ENCODE results near the gene NR5A1.

The NR5A1 gene

DNA sequence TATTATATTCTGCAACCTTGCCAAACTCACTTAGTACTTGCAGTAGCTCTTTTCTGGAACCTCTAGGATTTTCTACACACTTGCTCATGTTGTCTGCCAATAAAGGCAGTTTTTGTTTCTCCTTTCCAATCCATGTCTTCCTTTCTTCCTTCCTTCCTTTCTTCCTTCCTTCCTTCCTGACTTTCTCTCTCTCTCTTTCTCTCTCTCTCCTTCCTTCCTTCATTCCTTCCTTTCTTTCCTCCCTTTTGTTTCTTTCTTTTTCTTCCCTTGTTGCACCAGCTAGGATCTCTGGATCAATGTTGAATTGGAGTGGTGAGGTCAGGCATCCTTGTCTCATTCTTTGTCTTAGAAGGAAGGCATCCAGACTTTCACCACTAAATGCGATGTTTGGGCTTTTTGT is 44.5 kb downstream of the NR5A1 start:
- Mint-ChIP-seq H3K4me1 (ENCODE audit: low read depth) (no peaks in the 10 kb centered on the region), H3K27me3 (ENCODE audit: low read depth) (peaks cover 12% of the 10 kb centered on the region), H3K9me3 (no peaks in the 10 kb centered on the region), H3K27ac (no peak overlapping the region), H3K4me3 (no peak overlapping the region), H3K36me3 (ENCODE audit: low read depth) (no peaks in the 10 kb centered on the region)
- no peak for DNase-seq (ENCODE audit: low spot score)

DNA sequence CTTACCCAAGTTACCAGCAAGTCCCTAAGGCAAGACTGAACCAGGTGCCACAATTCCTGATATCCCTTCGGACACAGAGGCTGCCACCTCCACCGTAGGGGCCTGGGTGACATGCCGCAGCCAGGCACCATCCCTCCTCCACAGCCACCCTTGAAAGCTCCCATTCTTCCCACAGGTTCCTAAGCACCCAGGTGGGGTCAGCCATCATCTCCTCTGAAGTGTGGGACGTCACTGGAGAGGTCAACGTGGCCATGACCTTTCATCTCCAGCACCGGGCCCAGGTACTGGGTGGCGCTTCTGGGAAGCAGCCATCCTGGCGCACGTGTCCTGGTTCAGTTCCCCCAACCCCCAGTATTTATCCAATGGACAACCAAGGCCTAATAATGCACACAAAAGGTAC is 48.8 kb downstream of the NR5A1 start:
- no peak overlapping the region for H3K4me3 Mint-ChIP-seq
- no peak for DNase-seq (ENCODE audit: low spot score)
- H3K27ac Mint-ChIP-seq: no peak overlapping the region
- no peaks in the 10 kb centered on the region for H3K4me1 Mint-ChIP-seq (ENCODE audit: low read depth)
- no peaks in the 10 kb centered on the region for H3K36me3 Mint-ChIP-seq (ENCODE audit: low read depth)
- H3K9me3 Mint-ChIP-seq: no peaks in the 10 kb centered on the region
- peaks cover 5% of the 10 kb centered on the region for H3K27me3 Mint-ChIP-seq (ENCODE audit: low read depth)

DNA sequence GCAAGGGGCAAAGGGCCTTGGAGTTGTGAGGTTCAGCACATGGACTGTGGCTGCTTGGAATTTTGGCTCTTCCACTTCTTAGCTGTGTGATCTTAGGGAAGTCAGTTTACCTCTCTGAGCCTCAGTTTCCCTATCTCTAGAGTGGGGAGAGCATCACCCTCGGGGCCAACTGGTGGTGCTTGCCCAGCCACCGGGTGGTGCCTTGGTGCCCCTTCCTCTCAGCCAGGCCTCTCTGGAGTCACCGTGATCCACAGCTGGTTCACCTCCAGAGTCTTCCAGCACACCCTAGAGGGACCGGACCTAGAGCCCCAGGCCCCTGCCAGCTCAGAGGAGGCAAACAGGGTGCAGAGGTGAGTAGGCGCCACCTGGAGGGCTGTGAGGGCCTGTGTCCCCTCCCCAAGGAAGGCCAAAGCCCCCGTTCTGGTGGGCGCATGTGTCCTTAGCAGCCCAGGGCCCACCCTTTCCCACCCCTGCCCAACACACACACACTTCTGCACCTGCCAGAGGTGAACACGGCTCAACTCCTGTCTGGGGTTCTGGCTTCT is 49.2 kb downstream of the NR5A1 start:
- H3K27me3 Mint-ChIP-seq (ENCODE audit: low read depth): peaks cover 3% of the 10 kb centered on the region
- H3K4me3 Mint-ChIP-seq: no peak overlapping the region
- no peaks in the 10 kb centered on the region for H3K36me3 Mint-ChIP-seq (ENCODE audit: low read depth)
- DNase-seq (ENCODE audit: low spot score): no peak
- H3K9me3 Mint-ChIP-seq: no peaks in the 10 kb centered on the region
- no peak overlapping the region for H3K27ac Mint-ChIP-seq
- H3K4me1 Mint-ChIP-seq (ENCODE audit: low read depth): no peaks in the 10 kb centered on the region

DNA sequence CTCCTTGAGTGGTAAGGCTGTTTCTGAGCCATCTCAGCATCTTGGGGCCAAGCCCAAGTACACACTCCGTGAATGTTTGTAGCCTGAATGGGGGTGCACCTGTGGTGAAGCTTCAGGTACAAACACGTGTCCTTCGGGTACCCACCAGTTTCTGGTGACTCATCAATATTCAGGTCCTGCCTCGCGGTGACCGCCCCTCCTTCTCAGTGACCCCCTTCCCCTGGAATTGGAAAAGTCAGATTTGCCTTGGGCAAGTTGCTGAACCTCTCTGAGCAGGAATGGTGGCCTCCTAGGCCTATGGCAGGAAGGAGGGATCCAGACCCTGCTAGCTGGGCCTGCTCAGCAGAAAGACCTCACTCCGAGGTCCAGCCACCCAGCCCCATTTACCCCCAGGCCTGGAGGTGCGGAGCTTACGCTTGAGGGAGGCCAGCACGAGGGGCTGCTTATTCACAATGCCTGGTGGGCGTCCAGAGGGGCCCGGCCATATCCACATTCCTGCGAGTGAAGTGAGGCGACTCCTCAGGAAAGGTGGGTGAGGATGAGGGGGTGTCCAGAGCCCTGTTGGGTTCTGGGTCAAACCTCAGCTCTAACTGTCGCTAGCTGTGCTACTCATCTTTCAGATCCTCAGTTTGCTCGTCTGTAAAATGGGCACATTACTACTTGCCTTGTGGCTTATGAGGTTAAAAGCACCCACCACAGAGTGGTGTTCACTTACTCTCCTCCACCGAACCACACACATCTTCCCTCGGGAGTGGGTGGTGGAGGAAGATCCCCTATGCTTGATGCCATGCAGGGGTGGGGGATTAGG is 49.9 kb downstream of the NR5A1 start:
- Mint-ChIP-seq H3K4me3 (no peak overlapping the region), H3K27me3 (ENCODE audit: low read depth) (peaks cover 3% of the 10 kb centered on the region), H3K27ac (no peak overlapping the region), H3K4me1 (ENCODE audit: low read depth) (no peaks in the 10 kb centered on the region), H3K36me3 (ENCODE audit: low read depth) (no peaks in the 10 kb centered on the region), H3K9me3 (no peaks in the 10 kb centered on the region)
- DNase-seq (ENCODE audit: low spot score): no peak

DNA sequence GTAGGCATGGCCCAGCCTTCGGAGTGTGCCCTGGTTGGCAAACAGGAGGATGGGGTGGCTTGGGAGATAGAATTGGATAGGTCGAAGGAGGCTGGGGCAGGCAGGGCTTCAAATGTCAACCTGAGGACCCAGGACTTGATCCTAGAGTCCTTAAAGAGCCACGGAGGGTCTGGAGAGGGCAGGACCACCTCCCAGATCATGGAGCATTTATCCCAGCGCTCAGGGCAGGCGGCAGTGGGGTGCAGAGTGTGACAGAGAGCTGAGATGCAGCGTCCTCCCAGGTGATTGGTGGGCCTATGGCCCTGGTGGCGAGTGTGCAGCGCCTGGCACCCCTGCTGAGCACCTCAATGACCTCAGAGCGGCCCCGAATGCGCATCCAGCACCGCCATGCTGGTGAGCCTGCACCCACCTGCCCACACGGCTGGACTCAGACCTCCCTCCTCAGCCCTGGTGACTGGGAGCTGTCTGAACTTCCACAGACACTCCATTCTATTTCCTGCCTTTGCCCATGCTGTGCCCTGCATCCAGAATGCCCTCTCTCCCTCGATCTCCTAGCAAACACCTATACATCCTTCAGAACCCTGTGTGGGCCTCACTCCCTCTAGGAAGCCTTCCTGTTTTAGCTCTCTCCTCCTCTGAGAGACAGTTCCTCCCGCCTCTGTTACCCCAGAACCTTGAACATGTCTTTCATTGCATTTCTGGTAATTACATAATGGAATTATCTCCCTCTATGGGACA is 50.7 kb downstream of the NR5A1 start:
- H3K4me1 Mint-ChIP-seq (ENCODE audit: low read depth): no peaks in the 10 kb centered on the region
- peaks cover 8% of the 10 kb centered on the region for H3K27me3 Mint-ChIP-seq (ENCODE audit: low read depth)
- no peak overlapping the region for H3K27ac Mint-ChIP-seq
- H3K9me3 Mint-ChIP-seq: no peaks in the 10 kb centered on the region
- H3K36me3 Mint-ChIP-seq (ENCODE audit: low read depth): no peaks in the 10 kb centered on the region
- H3K4me3 Mint-ChIP-seq: no peak overlapping the region
- no peak for DNase-seq (ENCODE audit: low spot score)

DNA sequence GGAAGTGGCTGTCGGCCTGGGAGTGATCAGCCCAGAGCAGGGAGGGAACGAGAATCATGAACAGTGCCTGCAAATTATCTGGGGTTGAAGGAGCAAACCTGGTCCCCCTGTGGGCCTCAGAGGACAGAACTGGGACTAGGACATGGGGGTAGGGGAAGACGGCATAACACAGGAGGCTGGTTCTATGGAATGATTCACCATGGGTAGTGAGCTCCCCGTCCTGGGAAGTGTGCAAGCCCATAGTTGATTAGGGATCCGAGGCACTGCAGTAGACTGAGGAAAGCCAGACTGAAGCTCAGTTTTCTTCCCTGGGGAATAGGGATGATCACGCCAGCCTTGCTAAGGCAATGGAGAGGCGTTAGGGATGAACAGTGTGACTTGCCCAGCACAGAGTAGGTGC is 51.4 kb downstream of the NR5A1 start:
- H3K27me3 Mint-ChIP-seq (ENCODE audit: low read depth): peaks cover 13% of the 10 kb centered on the region
- H3K9me3 Mint-ChIP-seq: no peaks in the 10 kb centered on the region
- H3K4me1 Mint-ChIP-seq (ENCODE audit: low read depth): no peaks in the 10 kb centered on the region
- no peak overlapping the region for H3K4me3 Mint-ChIP-seq
- H3K27ac Mint-ChIP-seq: no peak overlapping the region
- no peaks in the 10 kb centered on the region for H3K36me3 Mint-ChIP-seq (ENCODE audit: low read depth)
- no peak for DNase-seq (ENCODE audit: low spot score)

DNA sequence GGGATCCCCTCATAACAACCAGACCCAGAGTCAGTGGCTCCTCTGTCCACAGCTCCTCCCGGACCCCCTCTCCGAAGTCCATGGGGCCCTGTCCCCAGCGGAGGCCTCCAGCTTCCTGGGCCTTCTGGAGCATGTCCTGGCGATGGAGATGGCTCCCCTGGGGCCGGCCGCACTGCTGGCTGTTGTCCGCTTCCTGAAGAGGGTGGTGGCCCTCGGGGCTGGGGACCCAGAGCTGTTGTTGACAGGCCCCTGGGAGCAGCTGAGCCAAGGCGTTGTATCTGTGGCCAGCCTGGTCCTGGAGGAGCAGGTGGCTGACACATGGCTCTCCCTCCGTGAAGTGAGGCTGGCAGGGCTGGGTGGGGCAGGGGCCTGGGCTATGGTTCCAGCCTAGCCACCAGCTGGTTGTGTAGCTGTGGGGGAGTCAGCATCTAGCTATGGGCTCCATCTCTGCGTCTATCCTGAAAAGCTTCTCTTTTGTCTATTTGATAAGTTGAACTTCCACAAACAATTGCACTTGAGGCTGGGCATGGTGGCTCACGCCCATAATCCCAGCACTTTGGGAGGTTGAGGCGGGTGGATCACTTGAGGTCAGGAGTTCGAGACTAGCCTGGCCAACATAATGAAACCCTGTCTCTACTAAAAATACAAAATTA is 52.3 kb downstream of the NR5A1 start:
- Mint-ChIP-seq H3K36me3 (ENCODE audit: low read depth) (no peaks in the 10 kb centered on the region), H3K9me3 (no peaks in the 10 kb centered on the region), H3K4me3 (no peak overlapping the region), H3K27ac (no peak overlapping the region), H3K27me3 (ENCODE audit: low read depth) (peaks cover 20% of the 10 kb centered on the region), H3K4me1 (ENCODE audit: low read depth) (no peaks in the 10 kb centered on the region)
- no peak for DNase-seq (ENCODE audit: low spot score)

DNA sequence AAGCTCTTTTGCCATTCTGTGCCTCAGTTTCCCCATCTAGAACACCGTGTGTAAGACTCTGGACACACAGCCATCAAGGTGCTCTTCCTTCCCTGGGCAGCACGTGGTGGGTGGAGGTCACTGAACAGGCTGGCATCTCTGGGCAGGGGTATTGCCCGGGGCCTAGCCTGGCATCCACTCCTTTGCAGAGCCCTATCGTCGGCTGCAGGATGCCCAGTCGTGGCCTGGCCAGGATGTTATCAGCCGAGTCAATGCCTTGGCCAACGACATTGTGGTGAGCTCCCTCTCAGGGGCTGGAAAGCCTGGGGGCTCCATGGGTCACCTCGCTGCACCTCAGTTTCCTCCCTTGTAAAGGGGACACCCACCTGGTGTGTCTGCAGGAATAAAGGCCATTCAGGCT is 52.9 kb downstream of the NR5A1 start:
- peaks cover 27% of the 10 kb centered on the region for H3K27me3 Mint-ChIP-seq (ENCODE audit: low read depth)

DNA sequence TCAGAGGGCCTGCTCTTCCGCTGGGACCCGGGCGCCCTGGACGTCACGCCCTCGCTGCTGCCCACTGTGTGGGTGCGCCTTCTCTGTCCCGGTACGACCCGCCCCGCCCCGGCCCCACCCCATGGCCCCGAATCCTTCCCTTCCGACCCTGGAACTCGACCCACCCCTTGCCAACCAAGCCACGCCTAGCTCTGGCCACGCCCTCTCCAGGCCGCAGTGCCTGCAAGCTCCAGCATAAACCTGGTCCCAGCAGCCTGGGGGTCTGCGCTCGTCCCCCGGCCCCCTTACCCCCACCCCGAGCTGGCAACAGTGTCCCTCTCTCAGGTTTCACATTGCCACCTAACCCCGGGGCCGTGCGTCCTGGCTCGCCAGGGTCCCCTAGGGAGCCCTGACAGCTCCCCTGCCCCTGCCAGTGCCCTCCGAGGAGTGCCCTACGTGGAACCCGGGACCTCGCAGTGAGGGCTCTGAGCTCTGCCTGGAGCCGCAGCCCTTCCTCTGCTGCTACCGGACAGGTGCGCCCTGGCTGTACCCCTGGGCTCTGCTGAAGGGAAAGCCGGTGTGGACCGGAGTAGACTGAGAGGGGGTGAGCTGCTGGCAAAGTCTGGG is 53.5 kb downstream of the NR5A1 start:
- Mint-ChIP-seq H3K27ac (no peak overlapping the region), H3K9me3 (no peaks in the 10 kb centered on the region), H3K36me3 (ENCODE audit: low read depth) (no peaks in the 10 kb centered on the region), H3K4me1 (ENCODE audit: low read depth) (no peaks in the 10 kb centered on the region), H3K27me3 (ENCODE audit: low read depth) (peaks cover 28% of the 10 kb centered on the region), H3K4me3 (no peak overlapping the region)
- DNase-seq (ENCODE audit: low spot score): no peak

More for the DNA sequence above, 52.9 kb downstream of the NR5A1 start:
- no peaks in the 10 kb centered on the region for H3K36me3 Mint-ChIP-seq (ENCODE audit: low read depth)
- no peak overlapping the region for H3K27ac Mint-ChIP-seq
- H3K4me1 Mint-ChIP-seq (ENCODE audit: low read depth): no peaks in the 10 kb centered on the region
- no peak overlapping the region for H3K4me3 Mint-ChIP-seq
- no peak for DNase-seq (ENCODE audit: low spot score)
- no peaks in the 10 kb centered on the region for H3K9me3 Mint-ChIP-seq

DNA sequence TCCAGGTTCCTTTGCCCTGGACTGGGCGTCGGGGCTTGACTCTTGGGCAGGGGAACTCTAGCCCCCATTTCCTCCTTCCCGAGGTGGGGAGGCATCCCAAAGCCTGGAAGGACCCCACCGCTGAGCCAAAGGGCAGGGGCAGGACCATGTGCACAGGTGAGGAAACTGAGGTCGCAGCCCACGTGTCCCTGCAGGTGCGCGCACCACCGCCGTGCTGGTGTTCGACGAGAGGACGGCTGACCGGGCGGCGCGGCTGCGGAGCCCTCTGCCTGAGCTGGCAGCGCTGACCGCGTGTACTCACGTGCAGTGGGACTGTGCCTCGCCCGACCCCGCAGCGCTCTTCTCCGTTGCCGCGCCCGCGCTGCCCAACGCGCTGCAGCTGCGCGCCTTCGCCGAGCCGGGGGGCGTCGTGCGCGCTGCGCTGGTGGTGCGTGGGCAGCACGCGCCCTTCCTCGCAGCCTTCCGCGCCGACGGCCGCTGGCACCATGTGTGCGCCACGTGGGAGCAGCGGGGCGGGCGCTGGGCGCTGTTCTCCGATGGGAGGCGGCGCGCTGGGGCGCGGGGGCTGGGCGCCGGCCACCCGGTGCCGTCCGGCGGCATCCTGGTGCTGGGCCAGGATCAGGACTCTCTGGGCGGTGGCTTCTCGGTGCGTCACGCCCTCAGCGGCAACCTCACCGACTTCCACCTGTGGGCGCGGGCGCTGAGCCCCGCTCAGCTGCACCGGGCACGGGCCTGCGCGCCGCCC is 54.2 kb downstream of the NR5A1 start:
- no peaks in the 10 kb centered on the region for H3K4me1 Mint-ChIP-seq (ENCODE audit: low read depth)
- H3K27me3 Mint-ChIP-seq (ENCODE audit: low read depth): peaks cover 28% of the 10 kb centered on the region
- no peak overlapping the region for H3K27ac Mint-ChIP-seq
- no peaks in the 10 kb centered on the region for H3K36me3 Mint-ChIP-seq (ENCODE audit: low read depth)
- H3K9me3 Mint-ChIP-seq: no peaks in the 10 kb centered on the region
- no peak for DNase-seq (ENCODE audit: low spot score)
- H3K4me3 Mint-ChIP-seq: no peak overlapping the region

DNA sequence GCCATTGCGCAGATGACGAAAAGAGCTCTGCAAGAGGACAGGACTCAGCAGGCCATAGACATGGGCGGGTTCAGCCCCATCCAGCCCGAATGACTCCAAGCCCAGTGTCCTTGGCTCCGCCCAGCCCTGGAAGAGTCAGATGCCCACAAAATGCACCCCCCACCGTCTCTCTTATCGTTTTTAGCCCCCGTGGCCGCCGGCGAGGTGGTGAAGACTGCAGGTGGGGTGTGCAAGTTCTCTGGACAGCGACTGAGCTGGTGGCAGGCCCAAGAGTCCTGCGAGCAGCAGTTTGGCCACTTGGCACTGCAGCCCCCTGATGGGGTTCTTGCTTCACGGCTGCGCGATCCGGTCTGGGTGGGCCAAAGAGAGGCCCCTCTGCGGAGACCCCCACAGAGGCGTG is 54.9 kb downstream of the NR5A1 start:
- no peak overlapping the region for H3K27ac Mint-ChIP-seq
- H3K4me3 Mint-ChIP-seq: no peak overlapping the region
- H3K27me3 Mint-ChIP-seq (ENCODE audit: low read depth): peaks cover 28% of the 10 kb centered on the region
- H3K36me3 Mint-ChIP-seq (ENCODE audit: low read depth): no peaks in the 10 kb centered on the region
- H3K4me1 Mint-ChIP-seq (ENCODE audit: low read depth): no peaks in the 10 kb centered on the region
- no peaks in the 10 kb centered on the region for H3K9me3 Mint-ChIP-seq
- DNase-seq (ENCODE audit: low spot score): no peak

DNA sequence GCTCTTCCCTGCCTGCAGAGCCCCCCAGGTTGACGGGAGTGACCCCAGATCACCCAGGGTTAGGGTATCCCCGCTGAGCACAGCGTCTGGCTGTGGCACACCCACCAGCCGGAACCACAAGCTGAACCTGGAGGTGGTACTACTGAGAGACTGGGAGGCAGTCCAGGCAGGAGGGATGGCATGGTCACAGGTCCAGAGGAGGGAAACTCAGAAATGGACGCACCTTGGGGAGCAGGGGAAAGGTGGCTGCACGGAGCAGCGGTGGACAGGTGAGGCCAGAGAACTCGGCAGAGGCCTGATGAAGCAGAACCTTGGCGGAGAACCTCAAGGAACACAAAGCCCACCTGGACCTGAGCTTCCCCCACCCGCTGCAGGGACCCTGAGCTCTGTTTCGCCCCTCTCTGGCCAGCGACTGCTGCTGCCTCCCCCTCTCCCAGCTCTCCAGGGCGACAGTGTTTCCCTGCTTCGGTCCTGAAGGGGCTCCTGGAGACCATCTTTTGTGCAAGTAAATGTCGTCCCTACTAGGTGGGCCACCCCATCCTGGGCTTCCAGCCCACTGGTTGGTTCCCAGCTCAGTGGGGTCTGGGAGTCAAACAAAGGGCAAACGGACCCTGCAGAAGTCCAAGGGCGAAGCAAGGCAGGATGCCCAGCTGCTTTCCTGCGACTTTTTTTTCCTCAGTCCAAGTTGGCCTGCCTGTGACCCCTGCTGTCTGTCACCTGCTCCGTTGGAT is 56.1 kb downstream of the NR5A1 start:
- no peak overlapping the region for H3K4me3 Mint-ChIP-seq
- peaks cover 28% of the 10 kb centered on the region for H3K27me3 Mint-ChIP-seq (ENCODE audit: low read depth)
- no peak for DNase-seq (ENCODE audit: low spot score)
- H3K4me1 Mint-ChIP-seq (ENCODE audit: low read depth): no peaks in the 10 kb centered on the region
- H3K27ac Mint-ChIP-seq: no peak overlapping the region
- no peaks in the 10 kb centered on the region for H3K36me3 Mint-ChIP-seq (ENCODE audit: low read depth)
- H3K9me3 Mint-ChIP-seq: no peaks in the 10 kb centered on the region

Data from T-helper 2 cell treated with Interferon-gamma antibody and Interleukin-4, amounts not matched to agents 5 μg/mL and 100 μg/mL, for 36 hours (primary cell).